HL-60 (cell line): Measurements from ENCODE around the gene CCSER2.

Experiments used
- GABPA ChIP-seq: IDR thresholded peaks from 2 replicates; pipeline ENCODE4 v1.6.1; 2012; ENCODE audit warnings: low read depth
- POLR2AphosphoS5 ChIP-seq: IDR thresholded peaks from 2 replicates; pipeline ENCODE4 v1.6.1; 2012; ENCODE audit warnings: low read depth
- REST ChIP-seq: IDR thresholded peaks from 2 replicates; pipeline ENCODE4 v1.6.1; 2012; ENCODE audit warnings: low read depth; ENCODE audit not compliant: insufficient replicate concordance
- SPI1 ChIP-seq: IDR thresholded peaks from 2 replicates; pipeline ENCODE4 v1.6.1; 2012; ENCODE audit warnings: low read depth, mild to moderate bottlenecking, borderline replicate concordance
- TF ChIP-seq, protein P1 (sequence below): IDR thresholded peaks from one replicate; pipeline ENCODE4 v1.5.1; 2011; ENCODE audit warnings: low read length, control low read depth, inconsistent platforms; ENCODE audit not compliant: insufficient read depth

DNA sequence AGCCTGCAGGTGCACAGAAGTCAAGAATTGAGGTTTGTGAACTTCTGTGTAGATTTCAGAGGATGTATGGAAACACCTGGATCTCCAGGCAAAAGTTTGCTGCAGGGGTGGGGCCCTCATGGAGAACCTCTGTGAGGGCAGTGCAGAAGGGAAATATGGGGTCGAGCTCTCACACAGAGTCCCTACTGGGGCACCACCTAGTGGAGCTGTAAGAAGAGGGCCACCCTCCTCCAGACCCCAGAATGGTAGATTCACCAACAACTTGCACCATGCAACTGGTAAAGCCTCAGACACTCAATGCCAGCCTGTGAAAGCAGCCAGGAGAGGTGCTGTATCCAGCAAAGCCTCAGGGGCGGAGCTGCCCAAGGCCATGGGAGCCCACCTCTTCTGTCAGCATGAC lies 205.8 kb downstream of the CCSER2 start:
- TF ChIP-seq, protein P1, sequence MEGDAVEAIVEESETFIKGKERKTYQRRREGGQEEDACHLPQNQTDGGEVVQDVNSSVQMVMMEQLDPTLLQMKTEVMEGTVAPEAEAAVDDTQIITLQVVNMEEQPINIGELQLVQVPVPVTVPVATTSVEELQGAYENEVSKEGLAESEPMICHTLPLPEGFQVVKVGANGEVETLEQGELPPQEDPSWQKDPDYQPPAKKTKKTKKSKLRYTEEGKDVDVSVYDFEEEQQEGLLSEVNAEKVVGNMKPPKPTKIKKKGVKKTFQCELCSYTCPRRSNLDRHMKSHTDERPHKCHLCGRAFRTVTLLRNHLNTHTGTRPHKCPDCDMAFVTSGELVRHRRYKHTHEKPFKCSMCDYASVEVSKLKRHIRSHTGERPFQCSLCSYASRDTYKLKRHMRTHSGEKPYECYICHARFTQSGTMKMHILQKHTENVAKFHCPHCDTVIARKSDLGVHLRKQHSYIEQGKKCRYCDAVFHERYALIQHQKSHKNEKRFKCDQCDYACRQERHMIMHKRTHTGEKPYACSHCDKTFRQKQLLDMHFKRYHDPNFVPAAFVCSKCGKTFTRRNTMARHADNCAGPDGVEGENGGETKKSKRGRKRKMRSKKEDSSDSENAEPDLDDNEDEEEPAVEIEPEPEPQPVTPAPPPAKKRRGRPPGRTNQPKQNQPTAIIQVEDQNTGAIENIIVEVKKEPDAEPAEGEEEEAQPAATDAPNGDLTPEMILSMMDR = no peak
- TF ChIP-seq POLR2AphosphoS5 (no peak), GABPA (no peak), REST (no peak), SPI1 (no peak)
